Thoracic aorta (tissue), 2 donors: ENCODE data around the gene PTK7. TPM values are rescaled to one million over a fixed set of nuclear protein-coding genes. Genes with fewer than 3 reads are reported as not detected.
"Not testable (repeated sequence)": the region's sequence is repeated elsewhere in the genome, so short reads cannot be mapped to it uniquely, and the experiment has no call there.

Source experiments
- ATAC-seq: fragments of 150-250 bp; one replicate; pipeline ENCODE4 v1.8.0; 2017; ENCODE audit warnings: low read depth; ENCODE audit not compliant: insufficient number of reproducible peaks, low FRiP score
- DNase-seq: peaks from one replicate; pipeline ENCODE4 v3.0.0-alpha.2; 2020; ENCODE audit warnings: low spot score
- H3K27ac ChIP-seq, 2 donors: fragments of 200-600 bp; sonication (generic); 1 replicate in 1 of 2; 2 replicates in 1 of 2; pipeline ENCODE4 v1.5.1; 2016; ENCODE audit warnings: mild to moderate bottlenecking in 2 of 2, moderate library complexity in 2 of 2
- H3K27me3 ChIP-seq: fragments of 200-600 bp; sonication (generic); replicated peaks from 2 replicates; pipeline ENCODE4 v1.6.0; 2016; ENCODE audit warnings: mild to moderate bottlenecking; ENCODE audit not compliant: insufficient read depth
- H3K36me3 ChIP-seq: fragments of 200-600 bp; sonication (generic); one replicate; pipeline ENCODE4 v1.5.1; 2016
- H3K4me1 ChIP-seq, 2 donors: fragments of 200-600 bp; sonication (generic); 1 replicate in 1 of 2; 2 replicates in 1 of 2; pipeline versions ENCODE4 v1.5.1 to v1.6.0; 2016; ENCODE audit warnings: low read depth in 2 of 2, mild to moderate bottlenecking in 1 of 2; ENCODE audit not compliant: control insufficient read depth in 1 of 2
- H3K4me3 ChIP-seq: fragments of 200-600 bp; sonication (generic); 2 replicates; pipeline ENCODE4 v1.5.1; 2016; ENCODE audit warnings: mild to moderate bottlenecking
- H3K9me3 ChIP-seq: fragments of 200-600 bp; sonication (generic); 2 replicates; pipeline ENCODE4 v1.5.1; 2016
- total RNA-seq, 2 donors: library from RNA; depleted of rRNA; stranded (reverse); fragments of >200 nt; gene quantifications; one replicate each; pipeline versions ENCODE4 v1.1.0 to v1.2.3, GENCODE V29; 2016
- TF ChIP-seq, protein P1 (sequence below): fragments of 200-600 bp; sonication (generic); IDR thresholded peaks from one replicate; pipeline ENCODE4 v1.5.1; 2019; ENCODE audit warnings: antibody characterized with exemption

PTK7 gene
- total RNA-seq, 2 donors from 2014 or later = 4.5 to 6.8 TPM

DNA sequence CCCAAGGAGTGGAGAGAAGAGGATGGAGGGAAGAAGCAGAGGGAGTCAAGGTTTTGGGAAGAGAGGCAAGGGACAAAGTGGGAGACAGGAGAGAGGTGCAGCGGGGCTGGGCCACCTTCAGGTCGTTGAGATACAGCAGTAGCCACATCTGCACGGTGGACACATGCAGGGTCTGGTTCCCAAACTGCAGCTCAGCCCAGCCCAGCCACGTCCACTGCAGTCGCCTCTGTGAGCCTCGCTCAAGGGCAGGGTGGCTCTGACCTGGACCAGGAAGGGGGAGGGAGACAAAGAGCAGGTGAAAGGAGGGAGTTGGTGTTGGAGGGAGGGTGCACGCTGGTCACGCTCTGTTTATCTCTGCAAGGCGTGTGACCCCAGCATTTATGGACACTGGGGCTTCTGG is 37.4 kb upstream of the PTK7 start:
- no peak overlapping the region for H3K27ac ChIP-seq
- ATAC-seq (no peak), DNase-seq (no peak)
- H3K36me3 ChIP-seq = peaks cover 44% of the 10 kb centered on the region
- H3K4me3 ChIP-seq = no peak overlapping the region
- no peaks in the 10 kb centered on the region for H3K27me3 ChIP-seq
- H3K4me1 ChIP-seq = no peaks in the 10 kb centered on the region
- no peaks in the 10 kb centered on the region for H3K9me3 ChIP-seq
- TF ChIP-seq, protein P1, sequence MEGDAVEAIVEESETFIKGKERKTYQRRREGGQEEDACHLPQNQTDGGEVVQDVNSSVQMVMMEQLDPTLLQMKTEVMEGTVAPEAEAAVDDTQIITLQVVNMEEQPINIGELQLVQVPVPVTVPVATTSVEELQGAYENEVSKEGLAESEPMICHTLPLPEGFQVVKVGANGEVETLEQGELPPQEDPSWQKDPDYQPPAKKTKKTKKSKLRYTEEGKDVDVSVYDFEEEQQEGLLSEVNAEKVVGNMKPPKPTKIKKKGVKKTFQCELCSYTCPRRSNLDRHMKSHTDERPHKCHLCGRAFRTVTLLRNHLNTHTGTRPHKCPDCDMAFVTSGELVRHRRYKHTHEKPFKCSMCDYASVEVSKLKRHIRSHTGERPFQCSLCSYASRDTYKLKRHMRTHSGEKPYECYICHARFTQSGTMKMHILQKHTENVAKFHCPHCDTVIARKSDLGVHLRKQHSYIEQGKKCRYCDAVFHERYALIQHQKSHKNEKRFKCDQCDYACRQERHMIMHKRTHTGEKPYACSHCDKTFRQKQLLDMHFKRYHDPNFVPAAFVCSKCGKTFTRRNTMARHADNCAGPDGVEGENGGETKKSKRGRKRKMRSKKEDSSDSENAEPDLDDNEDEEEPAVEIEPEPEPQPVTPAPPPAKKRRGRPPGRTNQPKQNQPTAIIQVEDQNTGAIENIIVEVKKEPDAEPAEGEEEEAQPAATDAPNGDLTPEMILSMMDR = no peak

DNA sequence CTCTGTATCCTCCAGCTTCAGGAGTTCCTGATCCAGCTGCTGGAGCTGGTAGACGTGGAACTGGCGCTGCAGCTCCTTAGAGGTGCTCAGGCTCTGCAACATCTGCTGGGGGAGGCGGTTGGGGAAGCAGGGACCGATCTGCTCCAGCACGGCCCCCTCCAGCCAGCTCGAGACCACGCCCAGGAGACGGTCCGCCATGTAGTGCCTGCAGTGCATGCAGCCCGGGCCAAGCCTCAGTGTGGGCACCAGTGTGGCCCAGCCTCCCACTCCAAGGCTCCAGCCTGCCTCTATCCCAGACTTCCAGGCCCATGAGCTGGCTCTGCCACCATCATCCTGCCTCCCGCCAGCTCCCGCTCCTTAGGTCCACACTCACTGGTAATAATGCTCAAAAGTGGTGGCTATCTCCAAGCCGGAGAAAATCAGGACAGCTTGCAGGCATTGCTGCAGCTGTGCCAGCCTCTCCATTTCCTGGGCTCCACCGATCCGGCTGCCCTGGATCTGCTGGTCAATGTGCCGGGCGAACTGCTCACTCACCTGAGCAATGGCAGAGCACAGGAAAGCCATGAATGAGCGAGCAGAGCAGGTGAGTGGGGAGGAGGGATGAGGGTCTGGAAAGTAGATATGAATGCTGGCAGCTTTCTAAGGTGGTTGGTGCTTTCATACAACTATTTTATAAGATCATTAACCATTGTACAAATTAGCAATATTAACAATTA is 35.4 kb upstream of the PTK7 start:
- Histone ChIP-seq H3K9me3 (no peaks in the 10 kb centered on the region), H3K36me3 (peaks cover 45% of the 10 kb centered on the region), H3K27me3 (no peaks in the 10 kb centered on the region), H3K4me1 (no peaks in the 10 kb centered on the region), H3K4me3 (no peak overlapping the region), H3K27ac (no peak overlapping the region)
- ATAC-seq (no peak), DNase-seq (no peak)
- TF ChIP-seq, protein P1 = no peak

DNA sequence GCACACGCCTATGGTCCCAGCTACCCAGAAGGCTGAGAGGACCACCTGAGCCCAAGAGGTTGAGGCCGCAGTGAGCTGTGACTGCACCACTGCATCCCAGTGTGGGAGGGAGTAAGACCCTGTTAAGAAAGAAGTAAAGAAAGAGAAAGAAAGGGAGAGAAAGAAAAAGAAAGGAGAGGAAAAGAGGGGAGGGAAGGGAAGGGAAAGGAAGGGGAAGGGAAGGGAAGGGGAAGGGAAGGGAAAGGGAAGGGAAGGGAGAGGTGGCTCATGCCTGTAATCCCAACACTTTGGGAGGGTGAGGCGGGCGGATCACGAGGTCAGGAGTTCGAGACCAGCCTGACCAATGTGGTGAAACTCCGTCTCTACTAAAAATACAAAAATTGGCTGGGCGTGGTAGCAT is 34.6 kb upstream of the PTK7 start:
- not testable (repeated sequence) for H3K27me3 ChIP-seq, H3K27ac ChIP-seq
- peaks cover 48% of the 10 kb centered on the region for H3K36me3 ChIP-seq

DNA sequence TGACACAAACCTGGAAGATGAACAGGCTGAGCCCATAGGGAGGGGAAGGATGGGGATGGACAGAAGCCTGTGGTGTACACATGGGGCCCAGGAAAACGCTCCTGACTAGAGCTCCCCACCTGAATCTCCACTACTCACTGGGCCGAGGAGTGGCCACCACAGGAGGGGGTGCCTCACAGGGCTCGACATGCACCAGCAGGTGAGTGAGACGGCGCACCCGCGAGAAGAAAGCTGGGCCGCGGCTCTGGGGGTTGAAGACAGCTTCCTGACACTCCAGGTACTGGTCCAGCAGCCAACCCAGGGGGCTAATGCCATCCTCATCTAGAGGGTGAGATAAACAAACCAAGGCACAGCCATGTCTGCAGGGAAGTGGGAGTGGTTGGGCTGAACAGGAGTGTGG is 32.8 kb upstream of the PTK7 start:
- Histone ChIP-seq H3K9me3 (no peaks in the 10 kb centered on the region), H3K4me3 (no peak overlapping the region), H3K27ac (no peak overlapping the region), H3K27me3 (no peaks in the 10 kb centered on the region), H3K36me3 (peaks cover 32% of the 10 kb centered on the region), H3K4me1 (no peaks in the 10 kb centered on the region)
- no peak for ATAC-seq
- TF ChIP-seq, protein P1 = no peak
- no peak for DNase-seq

More for the DNA sequence above, 34.6 kb upstream of the PTK7 start:
- DNase-seq, H3K4me3 ChIP-seq, H3K4me1 ChIP-seq, H3K9me3 ChIP-seq, ATAC-seq: not testable (repeated sequence)

DNA sequence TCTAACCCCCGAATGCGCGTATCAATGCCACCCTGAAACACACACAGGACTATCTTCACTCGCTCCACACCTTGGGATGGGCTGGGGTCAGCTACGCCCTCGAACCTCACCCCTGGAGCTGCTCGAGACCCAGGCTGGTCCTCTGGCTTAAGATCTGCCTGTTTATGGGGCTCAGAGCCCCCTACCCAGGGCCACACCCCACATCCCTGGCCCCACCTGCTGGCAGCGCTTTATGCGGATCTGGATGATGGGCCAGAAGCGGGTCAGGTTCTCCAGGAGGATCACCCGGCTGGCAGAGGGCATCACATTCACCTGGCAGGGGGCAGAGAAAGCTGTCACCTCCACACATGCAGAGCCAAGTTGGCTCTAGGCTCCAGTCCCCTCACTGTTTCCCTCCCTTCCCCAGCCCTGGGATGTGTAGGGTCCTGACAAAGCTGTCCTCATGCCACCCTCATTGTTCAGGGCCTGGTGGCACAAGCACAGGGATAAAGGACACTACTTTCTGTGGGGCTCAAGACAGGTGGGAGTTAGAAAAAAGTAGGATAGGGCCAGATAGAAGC is 30.7 kb upstream of the PTK7 start:
- no peak for DNase-seq
- TF ChIP-seq, protein P1 = no peak
- ATAC-seq = no peak
- no peak overlapping the region for H3K27ac ChIP-seq
- peaks cover 26% of the 10 kb centered on the region for H3K36me3 ChIP-seq
- H3K27me3 ChIP-seq = no peaks in the 10 kb centered on the region
- no peaks in the 10 kb centered on the region for H3K4me1 ChIP-seq
- H3K4me3 ChIP-seq = no peak overlapping the region
- no peaks in the 10 kb centered on the region for H3K9me3 ChIP-seq

DNA sequence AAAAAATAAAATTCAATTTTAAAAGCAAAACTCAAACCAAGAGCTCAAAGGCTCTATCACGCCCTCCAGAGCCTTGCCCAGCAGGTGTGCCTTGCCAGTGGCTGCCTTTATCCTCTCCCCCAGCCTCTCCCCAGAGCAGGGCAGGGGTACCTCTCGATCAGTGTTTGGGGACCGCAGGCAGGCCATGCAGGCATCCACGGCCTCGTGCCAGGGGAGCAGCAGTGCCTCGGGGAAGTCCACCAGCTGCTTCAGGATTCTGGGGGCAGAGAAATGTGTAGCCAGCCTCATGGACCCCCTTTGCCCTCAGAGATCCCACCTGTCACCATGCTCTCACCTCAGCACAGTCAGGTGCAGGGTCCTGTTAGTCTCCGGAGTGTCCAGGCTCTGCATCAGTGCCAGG is 28.1 kb upstream of the PTK7 start:
- Histone ChIP-seq H3K27me3 (no peaks in the 10 kb centered on the region), H3K27ac (no peak overlapping the region), H3K9me3 (no peaks in the 10 kb centered on the region), H3K36me3 (peaks cover 20% of the 10 kb centered on the region), H3K4me1 (peaks cover 0 to 15% of the 10 kb centered on the region in 2 donors), H3K4me3 (no peak overlapping the region)
- ATAC-seq (no peak), DNase-seq (no peak)
- TF ChIP-seq, protein P1 = no peak
